ENCODE measurements around the gene SBNO2. TPM values are rescaled to one million over a fixed set of nuclear protein-coding genes. Genes with fewer than 3 reads are reported as not detected.
A peak's percentile ranks its signal among the peaks of the same experiment; 100 is the strongest.

Gene SBNO2
- total and polyA plus RNA-seq, 9 of the 15 experiments (the other 6 are each of a cell fraction or from before 2014, with no cell fraction given) = 0.01 to 46.2 (median 6.7) TPM

GRCh38 chr19:1131718-1132551 is 42.1 kb downstream of the SBNO2 start (continued):
- TF ChIP-seq MNT (conservative IDR thresholded peaks at IDR 0.05) = no peak
- 0 out of 2 replicates have a peak, but pooled peaks have one; percentile 44 for TF ChIP-seq ELF2 (CRISPR knock-in tag; IDR thresholded peaks at IDR 0.05)
- no peak for TF ChIP-seq ZNF507 (tag; conservative IDR thresholded peaks at IDR 0.05)
- TF ChIP-seq UBTF (IDR thresholded peaks at IDR 0.05; ENCODE audit: borderline replicate concordance in 1 of 2, low read depth in 2 of 2, low read length in 2 of 2) = peak in 1 of 2 experiments; percentile 69; a peak in 1 of 4 replicates
- no peak for TF ChIP-seq ZNF830 (CRISPR knock-in tag; IDR thresholded peaks at IDR 0.05)
- no peak for TF ChIP-seq TFE3 (CRISPR knock-in tag; IDR thresholded peaks at IDR 0.05)
- TF ChIP-seq YBX1 (IDR thresholded peaks at IDR 0.05) = no peak
- no peak for TF ChIP-seq PBX2 (CRISPR knock-in tag; IDR thresholded peaks at IDR 0.05; ENCODE audit: low read depth)
- TF ChIP-seq PBX2 (tag; conservative IDR thresholded peaks at IDR 0.05; ENCODE audit: low read depth) = no peak
- peak; percentile 33 to 41; a peak in 1 of 4 replicates for TF ChIP-seq NRF1 (conservative IDR thresholded peaks at IDR 0.05 in 1 of 2, IDR thresholded peaks at IDR 0.05 in 1 of 2)
- no peak for TF ChIP-seq RFX7 (CRISPR knock-in tag; IDR thresholded peaks at IDR 0.05)
- TF ChIP-seq ZNF766 (CRISPR knock-in tag; conservative IDR thresholded peaks at IDR 0.05) = no peak
- TF ChIP-seq ZNF140 (CRISPR knock-in tag; IDR thresholded peaks at IDR 0.05) = no peak
- TF ChIP-seq PHTF2 (CRISPR knock-in tag; IDR thresholded peaks at IDR 0.05) = no peak
